Lower lobe of right lung (tissue), 2 donors: Measurements from ENCODE around the gene RNF113A. TPM values are rescaled to one million over a fixed set of nuclear protein-coding genes. Genes with fewer than 3 reads are reported as not detected.

Source experiments
- ATAC-seq, 2 donors: fragments of 200-7000 bp; cut with Tn5 transposase; one replicate each; pipeline ENCODE4 v1.9.1; 2020 to 2022; ENCODE audit warnings: mild to moderate bottlenecking in 2 of 2, moderate library complexity in 2 of 2
- DNase-seq: peaks from one replicate; pipeline ENCODE4 v3.0.0-alpha.2; 2020
- H3K27ac ChIP-seq: fragments of 200-600 bp; one replicate; pipeline ENCODE4 v1.8.0; 2022
- H3K27me3 ChIP-seq: fragments of 200-600 bp; one replicate; pipeline ENCODE4 v1.8.0; 2022; ENCODE audit warnings: low read depth
- H3K36me3 ChIP-seq: fragments of 200-600 bp; one replicate; pipeline ENCODE4 v1.8.0; 2022; ENCODE audit warnings: mild to moderate bottlenecking
- H3K4me1 ChIP-seq: fragments of 200-600 bp; one replicate; pipeline ENCODE4 v1.8.0; 2022
- H3K4me3 ChIP-seq: fragments of 200-600 bp; one replicate; pipeline ENCODE4 v1.8.0; 2022; ENCODE audit warnings: mild to moderate bottlenecking
- H3K9me3 ChIP-seq: fragments of 200-600 bp; one replicate; pipeline ENCODE4 v1.8.0; 2022
- intact Hi-C: fragments of 100-400 bp; cut with DNase I; formaldehyde crosslinking; loops from one replicate; pipeline ENCODE4 v1.11.0; 2022
- long read RNA-seq: library from polyadenylated mRNA; unstranded; transcript quantifications from one replicate; pipeline ENCODE4 v2.0.0, GENCODE V29; 2021
- total RNA-seq: library from RNA; stranded (reverse); fragmentation: NEBNext Ultra II Directional; extraction: Animal tissue kit (Norgen Biotek cat#: 25700); gene quantifications from one replicate; pipeline ENCODE4 v1.2.1, GENCODE V29; 2021
- TF ChIP-seq, protein P1 (sequence below): fragments of 200-600 bp; IDR thresholded peaks from one replicate; pipeline ENCODE4 v1.8.0; 2022; ENCODE audit warnings: antibody characterized with exemption, mild to moderate bottlenecking
- donor health status: DM: no; HTN: yes; CAD: no; lungs with severe emphysema.

RNF113A gene
- total RNA-seq = 13.5 TPM
- long read RNA-seq, transcript RNF113A-201 (1 exons, 1,353 nt) = major isoform, 26 of 27 reads
- long read RNA-seq, partial matches to known transcripts = 0 of 27 reads
- long read RNA-seq, other reads (novel, unspliced or antisense) = 1 of 27 reads

DNA sequence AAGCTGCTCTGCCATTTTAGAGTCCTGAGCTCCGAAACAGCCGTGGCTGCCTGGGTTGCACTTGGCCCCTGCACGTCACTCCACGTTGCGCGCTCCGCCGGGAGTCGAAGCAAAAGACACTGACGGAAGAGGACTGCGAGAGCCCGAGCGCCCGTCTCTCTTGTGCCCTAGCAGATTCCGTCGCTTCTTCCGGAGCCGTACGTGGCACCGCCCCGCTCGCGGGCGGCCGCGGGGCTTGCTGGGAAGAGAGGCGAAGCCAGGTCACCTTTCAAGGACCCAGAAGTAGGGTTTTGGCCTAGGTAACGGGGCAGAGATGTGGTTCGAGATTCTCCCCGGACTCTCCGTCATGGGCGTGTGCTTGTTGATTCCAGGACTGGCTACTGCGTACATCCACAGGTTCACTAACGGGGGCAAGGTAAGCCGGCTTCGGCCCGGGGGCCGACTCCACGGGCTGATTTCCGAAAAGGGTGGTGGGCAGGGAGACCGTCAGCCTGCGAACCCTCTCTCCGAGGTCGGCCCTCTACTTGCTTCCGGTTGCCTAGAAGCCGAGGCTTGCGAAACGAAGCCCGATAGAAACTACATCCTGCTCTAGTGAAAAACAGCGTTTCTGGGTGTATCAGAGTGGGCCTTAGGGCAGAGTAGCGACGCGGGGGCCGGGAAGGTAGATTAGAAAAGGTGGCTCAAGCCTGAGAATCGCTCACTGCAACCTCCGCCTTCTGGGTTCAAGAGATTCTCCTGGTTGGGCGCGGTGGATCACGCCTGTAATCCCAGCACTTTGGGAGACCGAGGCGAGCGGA, at the start of gene RNF113A, which contains the start of gene NDUFA1:
Gene RNF113A (minus strand): TSS at position 135 of the 797 bp plus-strand sequence. CDS start 120 bp downstream, at position 15.
Gene NDUFA1 (plus strand): TSS at position 234 of the 797 bp plus-strand sequence. CDS start 80 bp downstream, at position 314.
- ATAC-seq = peak; percentile 99
- intact Hi-C loops = no loop called here
- TF ChIP-seq, protein P1, sequence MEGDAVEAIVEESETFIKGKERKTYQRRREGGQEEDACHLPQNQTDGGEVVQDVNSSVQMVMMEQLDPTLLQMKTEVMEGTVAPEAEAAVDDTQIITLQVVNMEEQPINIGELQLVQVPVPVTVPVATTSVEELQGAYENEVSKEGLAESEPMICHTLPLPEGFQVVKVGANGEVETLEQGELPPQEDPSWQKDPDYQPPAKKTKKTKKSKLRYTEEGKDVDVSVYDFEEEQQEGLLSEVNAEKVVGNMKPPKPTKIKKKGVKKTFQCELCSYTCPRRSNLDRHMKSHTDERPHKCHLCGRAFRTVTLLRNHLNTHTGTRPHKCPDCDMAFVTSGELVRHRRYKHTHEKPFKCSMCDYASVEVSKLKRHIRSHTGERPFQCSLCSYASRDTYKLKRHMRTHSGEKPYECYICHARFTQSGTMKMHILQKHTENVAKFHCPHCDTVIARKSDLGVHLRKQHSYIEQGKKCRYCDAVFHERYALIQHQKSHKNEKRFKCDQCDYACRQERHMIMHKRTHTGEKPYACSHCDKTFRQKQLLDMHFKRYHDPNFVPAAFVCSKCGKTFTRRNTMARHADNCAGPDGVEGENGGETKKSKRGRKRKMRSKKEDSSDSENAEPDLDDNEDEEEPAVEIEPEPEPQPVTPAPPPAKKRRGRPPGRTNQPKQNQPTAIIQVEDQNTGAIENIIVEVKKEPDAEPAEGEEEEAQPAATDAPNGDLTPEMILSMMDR = no peak
- Histone ChIP-seq H3K4me1 (peaks cover 18% of the 10 kb centered on the region), H3K36me3 (peaks cover 18% of the 10 kb centered on the region), H3K9me3 (no peaks in the 10 kb centered on the region), H3K27me3 (no peaks in the 10 kb centered on the region), H3K27ac (peak within 1 kb of the TSS; percentile 91), H3K4me3 (peak within 1 kb of the TSS; percentile 70)
- peak; percentile 91 for DNase-seq

DNA sequence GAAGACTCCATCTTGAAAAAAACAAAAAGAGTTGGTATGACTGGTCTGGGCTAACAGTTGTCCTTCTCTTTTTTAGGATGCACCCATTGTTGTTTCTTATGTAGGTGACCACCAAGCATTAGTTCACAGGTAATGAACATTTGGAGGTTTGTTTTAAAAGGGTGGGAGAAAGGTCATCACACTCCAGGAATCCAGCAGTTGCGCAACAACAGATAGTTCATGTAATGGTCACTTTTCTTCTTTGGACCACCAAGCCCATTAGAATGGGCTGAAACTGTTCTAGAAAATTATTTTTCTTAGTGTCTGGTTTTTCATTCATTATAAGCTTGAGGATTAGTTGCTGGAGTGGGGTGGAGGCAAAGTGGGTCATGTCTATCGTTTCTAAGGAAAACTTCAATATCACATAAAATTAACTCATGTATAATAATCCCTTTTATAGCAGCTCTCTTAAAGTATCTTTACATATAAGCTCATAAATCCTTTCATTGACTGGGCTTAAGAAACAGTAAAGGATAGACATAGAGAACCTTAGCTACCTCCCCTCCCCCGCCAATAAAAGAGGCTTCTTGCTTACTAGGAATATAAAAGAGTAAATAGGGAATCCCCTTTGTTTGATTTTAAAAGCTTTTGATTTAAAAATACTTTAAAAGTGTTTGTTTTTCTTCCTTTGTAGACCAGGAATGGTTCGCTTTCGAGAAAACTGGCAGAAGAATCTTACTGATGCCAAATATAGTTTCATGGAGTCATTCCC, 48.5 kb upstream of the RNF113A start:
- H3K27ac ChIP-seq = no peak overlapping the region
- no peaks in the 10 kb centered on the region for H3K27me3 ChIP-seq
- no peaks in the 10 kb centered on the region for H3K4me1 ChIP-seq
- H3K9me3 ChIP-seq = no peaks in the 10 kb centered on the region
- H3K4me3 ChIP-seq = no peak overlapping the region
- peaks cover 7% of the 10 kb centered on the region for H3K36me3 ChIP-seq
- ATAC-seq (no peak), DNase-seq (no peak)
- intact Hi-C loops = no loop called here
- TF ChIP-seq, protein P1 = no peak

DNA sequence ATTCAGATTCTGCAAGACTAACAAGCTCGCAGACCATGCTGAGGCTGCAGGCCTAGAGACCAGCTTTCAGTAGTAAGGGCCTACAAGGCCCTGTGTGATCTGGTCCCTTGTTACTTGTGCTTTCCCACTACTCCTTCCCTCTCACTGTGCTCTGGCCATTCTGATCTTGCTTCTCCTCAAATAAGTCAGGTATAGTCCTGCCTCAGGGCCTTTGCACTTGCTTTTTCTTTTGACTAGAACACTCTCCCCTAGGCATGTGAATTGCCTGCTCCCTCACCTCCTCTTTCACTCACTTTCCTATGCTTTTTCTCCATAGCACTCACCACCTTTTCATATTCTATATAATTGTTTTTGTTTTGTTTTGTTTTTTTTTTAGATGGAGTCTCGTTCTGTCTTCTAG, 46.3 kb upstream of the RNF113A start:
- no peaks in the 10 kb centered on the region for H3K9me3 ChIP-seq
- TF ChIP-seq, protein P1 = no peak
- DNase-seq (no peak), ATAC-seq (no peak)
- no peaks in the 10 kb centered on the region for H3K4me1 ChIP-seq
- H3K4me3 ChIP-seq = no peak overlapping the region
- intact Hi-C loops = no loop called here
- no peaks in the 10 kb centered on the region for H3K36me3 ChIP-seq
- H3K27ac ChIP-seq = no peak overlapping the region
- no peaks in the 10 kb centered on the region for H3K27me3 ChIP-seq

DNA sequence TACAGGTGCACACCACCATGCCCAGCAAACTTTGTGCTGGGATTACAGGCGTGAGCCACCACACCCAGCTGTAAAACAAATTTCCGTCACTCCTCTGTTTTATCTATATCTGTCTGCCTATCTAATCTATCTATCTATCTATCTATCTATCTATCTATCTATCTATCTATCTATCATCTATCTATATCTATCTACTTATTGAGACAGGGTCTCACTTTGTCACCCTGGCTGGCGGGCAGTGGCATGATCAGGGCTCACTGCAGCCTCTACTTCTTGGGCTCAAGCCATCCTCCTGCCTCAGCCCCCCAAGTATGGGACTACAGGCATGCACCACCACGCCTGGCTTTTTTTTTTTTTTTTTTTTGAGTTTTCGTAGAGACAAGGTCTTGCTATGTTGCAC, 44.8 kb upstream of the RNF113A start:
- Histone ChIP-seq H3K27me3 (no peaks in the 10 kb centered on the region), H3K9me3 (no peaks in the 10 kb centered on the region), H3K36me3 (no peaks in the 10 kb centered on the region), H3K4me3 (no peak overlapping the region), H3K4me1 (no peaks in the 10 kb centered on the region), H3K27ac (no peak overlapping the region)
- no peak for DNase-seq
- TF ChIP-seq, protein P1 = no peak
- intact Hi-C loops = no loop called here
- ATAC-seq = no peak

DNA sequence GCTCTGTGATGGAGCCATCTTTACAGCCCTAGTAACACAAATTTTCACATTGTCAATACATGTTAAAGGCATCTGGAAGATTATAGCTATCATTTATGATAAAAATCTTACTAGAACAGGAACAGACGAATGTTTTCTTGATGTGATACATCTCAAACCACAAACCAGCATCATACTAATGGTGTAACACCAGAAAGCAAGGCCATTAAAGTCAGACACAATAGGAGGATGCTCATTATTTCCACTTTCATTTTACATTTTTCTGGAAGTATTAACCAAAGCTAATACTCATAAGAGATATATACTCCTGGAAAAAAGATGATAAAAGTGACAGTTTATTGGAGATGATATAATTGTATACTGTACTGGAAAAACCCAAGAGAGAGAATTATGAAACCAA, 29.4 kb upstream of the RNF113A start:
- intact Hi-C loops = no loop called here
- no peak for ATAC-seq
- no peaks in the 10 kb centered on the region for H3K27me3 ChIP-seq
- H3K36me3 ChIP-seq = no peaks in the 10 kb centered on the region
- H3K27ac ChIP-seq = no peak overlapping the region
- H3K9me3 ChIP-seq = no peaks in the 10 kb centered on the region
- DNase-seq = no peak
- H3K4me1 ChIP-seq = no peaks in the 10 kb centered on the region
- TF ChIP-seq, protein P1 = no peak
- H3K4me3 ChIP-seq = no peak overlapping the region
